GM18868 (cell line): ENCODE measurements around the gene ARFGAP1.

ENCODE experiments used
- ATAC-seq: cut with Tn5 transposase; IDR thresholded peaks from one replicate; pipeline ENCODE4 v1.9.1; 2021; ENCODE audit warnings: mild to moderate bottlenecking, moderate library complexity; ENCODE audit not compliant: unreplicated experiment

The ARFGAP1 gene

DNA sequence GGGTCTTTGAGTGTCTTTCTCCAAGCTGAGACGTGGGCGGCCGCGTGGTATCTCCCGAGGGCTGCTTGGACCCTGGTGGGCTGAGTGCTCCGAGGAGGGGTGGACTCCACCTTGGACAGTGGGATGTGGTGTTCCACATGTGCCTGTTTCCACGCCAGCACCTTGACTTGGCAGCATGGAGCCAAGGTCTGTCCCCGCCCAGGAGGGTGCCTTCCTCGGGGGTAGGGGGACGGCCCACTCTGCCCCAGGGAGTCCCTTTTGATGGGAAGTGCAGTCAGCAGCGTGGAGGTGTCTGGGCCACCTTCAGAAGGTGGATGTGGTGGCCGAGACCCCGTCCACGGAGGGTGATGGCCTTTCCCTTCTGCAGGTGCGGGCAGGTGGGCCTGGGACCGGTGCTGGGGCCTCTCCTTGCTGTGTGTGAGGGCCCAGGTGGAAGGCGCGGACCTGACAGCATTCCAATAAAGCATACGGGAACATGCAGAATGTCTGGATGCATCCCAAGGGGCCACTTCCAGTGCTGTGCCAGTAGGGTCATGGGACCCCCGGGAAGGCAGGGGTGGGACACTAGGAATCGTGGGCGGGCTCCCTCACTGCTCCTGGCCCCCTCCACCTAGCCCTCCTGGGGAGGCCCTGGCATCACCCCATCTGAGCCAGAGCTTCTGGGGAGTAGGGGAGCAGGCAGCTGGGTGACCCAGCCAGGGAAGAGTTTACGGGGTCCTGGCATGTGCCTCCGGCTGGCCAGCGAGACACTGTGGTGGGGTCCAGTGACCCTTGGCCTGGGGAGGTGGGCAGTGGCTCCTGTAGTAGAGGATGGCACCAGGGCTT is 16.9 kb downstream of the ARFGAP1 start:
- ATAC-seq = no peak

- no peak for ATAC-seq
Observed at GRCh38 chr20:63290136-63290676, 17.6 kb downstream of the ARFGAP1 start.

DNA sequence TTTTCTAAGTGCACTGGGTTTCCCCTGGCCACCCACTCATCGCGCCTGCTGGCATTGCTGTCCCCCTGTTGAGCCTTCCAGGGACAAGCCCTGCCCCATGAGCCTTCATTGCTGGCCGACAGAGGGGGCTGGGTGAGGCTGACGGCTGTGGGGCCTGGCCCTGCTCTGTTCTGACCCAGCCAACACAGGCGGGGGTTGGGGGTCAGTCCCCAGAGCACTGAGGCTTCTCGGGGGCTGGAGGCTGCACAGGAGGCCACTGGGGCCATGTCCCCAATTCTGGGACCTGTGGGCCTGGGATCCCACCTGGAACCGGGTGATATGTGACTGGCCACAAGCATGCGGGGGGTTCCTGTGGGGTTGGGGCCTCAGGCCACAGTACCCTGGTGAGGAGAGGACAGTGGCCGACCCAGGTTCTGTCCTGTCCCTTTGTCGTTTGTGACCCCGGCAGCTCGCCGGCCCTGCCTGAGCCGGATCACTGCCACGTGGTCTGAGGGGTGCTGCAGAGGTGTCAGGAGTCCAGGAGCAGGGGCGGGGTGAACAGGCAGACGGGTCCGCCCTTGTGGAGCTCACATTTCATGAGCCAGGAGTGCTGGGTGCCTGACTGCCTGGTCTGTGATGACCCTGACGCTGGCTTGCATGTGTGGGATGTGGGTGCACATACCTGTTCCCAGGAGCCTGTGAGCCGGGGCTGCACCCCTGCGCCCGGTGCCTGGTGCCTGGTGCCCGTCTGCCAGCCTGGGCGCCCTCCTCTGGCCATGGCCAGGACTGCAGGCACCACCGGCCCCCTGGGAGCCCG is 18.3 kb downstream of the ARFGAP1 start:
- ATAC-seq = no peak

DNA sequence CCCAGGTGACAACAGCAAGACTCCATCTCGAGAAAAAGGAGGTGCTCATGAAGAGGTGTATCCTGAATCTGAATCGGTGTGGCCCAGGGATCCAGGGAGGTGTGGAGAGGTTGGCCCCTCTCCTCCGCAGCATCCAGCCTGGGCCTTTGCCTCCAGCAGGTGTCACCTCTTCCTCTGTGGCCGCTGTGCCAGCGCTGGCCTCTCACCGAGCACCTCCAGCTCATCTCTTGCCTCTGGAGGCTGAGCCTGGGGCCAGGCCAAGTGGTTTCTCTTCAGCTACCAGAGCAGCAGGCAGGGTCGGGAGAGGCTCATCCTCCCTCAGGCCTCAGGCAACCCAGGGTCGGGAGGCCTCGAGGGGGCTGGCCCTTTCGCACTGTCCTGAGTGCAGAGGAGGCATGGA is 19.2 kb downstream of the ARFGAP1 start:
- no peak for ATAC-seq

DNA sequence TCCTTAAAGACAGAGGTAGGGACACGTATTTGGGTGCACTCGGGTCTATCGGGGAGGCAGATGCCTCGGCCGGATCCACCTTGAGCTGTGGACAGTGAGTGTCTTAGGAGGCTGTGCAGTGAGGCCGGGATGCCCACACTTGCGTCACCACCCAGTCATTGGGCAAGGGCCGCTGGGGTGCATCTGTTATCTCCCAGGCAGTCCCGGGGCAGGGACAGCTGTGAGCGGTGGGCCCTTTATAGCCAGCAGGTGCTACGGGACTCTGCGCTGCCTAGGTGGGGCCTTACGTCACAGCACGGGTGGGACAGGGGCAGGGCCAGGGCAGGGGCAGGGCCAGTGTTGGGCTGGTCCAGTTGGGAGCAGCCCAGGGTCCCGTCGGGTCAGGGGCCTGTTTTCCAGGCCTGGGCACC is 19.7 kb downstream of the ARFGAP1 start:
- ATAC-seq = no peak

DNA sequence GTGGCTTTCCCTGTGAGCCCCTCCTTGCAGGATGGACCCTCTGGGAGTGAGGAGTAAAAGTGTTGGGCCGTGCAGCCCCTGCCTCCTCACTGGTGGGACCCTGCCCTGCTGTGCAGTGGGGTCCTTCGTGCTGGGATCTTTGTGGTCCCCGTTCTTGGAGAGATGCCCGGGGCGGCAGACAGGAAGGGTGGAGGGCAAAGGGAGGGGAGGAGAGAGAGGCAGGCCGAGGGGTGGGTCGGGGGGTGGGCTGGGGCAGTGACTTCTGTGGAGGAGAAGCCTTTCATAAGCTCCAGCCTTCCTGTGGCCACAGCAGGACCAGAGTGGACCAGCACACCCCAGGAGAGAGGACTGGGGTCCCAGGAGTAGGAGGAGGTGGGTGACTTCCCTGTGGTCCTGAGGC is 20.3 kb downstream of the ARFGAP1 start, which contains the start of gene COL20A1:
Gene COL20A1 (plus strand): TSS at position 283 of the 400 bp plus-strand sequence. CDS start 1,922 bp downstream, outside the sequence.
- ATAC-seq = no peak

- no peak for ATAC-seq
Observed at GRCh38 chr20:63293456-63293855, 20.8 kb downstream of the ARFGAP1 start.

- ATAC-seq = no peak
Observed at GRCh38 chr20:63293871-63294535, 21.4 kb downstream of the ARFGAP1 start.

DNA sequence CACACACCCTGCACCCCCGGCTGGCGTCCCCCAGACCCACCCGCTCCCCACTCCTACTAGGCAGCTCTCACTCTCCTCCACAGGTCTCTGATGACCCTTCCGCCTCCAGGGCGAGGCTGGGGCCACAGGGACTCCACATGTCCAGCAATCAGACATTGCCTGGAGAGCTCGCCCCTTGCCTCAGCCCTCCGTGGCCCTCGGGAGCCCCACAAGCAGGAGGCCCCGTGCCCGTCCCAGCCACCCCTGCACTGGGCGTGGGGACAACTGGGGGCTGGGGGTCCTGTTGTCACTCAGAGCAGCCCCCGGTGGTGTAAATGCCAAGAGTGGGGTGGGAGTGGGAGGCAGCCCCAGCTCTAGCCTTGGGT is 21.9 kb downstream of the ARFGAP1 start:
- ATAC-seq = no peak

DNA sequence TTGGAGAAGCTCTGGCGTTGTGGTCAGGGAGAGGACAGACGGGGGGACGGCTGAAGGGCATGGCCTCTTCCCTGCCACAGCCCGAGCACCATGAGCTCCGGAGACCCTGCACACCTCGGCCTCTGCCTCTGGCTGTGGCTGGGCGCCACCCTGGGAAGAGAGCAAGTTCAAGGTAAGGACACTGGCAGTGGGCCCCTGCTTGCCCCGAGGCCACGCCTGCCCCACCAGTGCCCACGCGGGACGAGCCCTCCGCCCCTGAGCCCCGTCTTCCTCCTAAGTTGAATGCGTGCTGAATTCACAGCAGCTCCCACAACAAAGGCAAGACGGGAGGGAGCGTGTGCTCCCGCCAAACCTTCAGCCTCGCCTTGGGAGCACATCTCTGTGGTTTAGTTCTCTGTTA is 22.4 kb downstream of the ARFGAP1 start:
- no peak for ATAC-seq

- ATAC-seq = no peak
Observed at GRCh38 chr20:63295422-63295821, 22.8 kb downstream of the ARFGAP1 start.

GRCh38 chr20:63295846-63296245 is 23.2 kb downstream of the ARFGAP1 start:
- ATAC-seq = no peak

GRCh38 chr20:63296531-63297299 is 24.1 kb downstream of the ARFGAP1 start:
- ATAC-seq = no peak

- no peak for ATAC-seq
Observed at GRCh38 chr20:63297371-63297781, 24.8 kb downstream of the ARFGAP1 start.

DNA sequence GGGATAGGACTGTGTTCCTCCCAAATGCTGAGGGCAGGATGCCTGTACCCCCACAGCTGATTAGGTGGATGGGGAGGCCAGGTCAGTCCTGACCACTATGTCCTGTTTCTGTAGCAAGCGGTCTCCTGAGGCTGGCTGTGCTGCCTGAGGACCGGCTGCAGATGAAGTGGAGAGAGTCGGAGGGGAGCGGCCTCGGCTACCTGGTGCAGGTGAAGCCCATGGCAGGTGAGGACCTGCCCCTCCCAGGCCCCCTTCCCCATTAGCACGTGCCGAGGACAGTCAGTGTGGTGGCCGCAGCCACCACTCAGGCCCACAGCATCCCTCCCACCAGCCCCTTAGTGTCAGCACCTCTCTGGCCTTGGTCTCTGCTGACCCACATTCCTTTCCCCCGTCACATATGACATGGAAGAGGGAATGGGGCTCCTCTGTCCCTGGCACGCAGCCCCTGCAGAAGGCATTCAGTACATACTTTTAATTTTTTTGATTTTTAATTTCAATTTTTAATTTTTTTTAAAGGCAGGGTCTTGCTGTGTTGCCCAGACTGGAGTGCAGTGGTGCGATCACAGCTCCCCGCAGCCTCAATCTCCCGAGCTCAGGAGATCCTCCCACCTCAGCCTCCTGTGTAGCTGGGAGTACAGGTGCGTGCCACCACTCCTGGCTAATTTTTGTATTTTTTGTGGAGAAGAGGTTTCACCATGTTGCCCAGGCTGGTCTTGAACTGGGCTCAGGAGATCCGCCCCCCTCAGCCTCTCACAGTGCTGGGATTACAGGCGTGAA is 25.4 kb downstream of the ARFGAP1 start:
- no peak for ATAC-seq

- ATAC-seq = no peak
Observed at GRCh38 chr20:63298731-63299312, 26.2 kb downstream of the ARFGAP1 start.

- ATAC-seq = no peak
Observed at GRCh38 chr20:63301671-63302070, 29.1 kb downstream of the ARFGAP1 start.

GRCh38 chr20:63303095-63303666 is 30.6 kb downstream of the ARFGAP1 start:
- no peak for ATAC-seq

- ATAC-seq = no peak
Observed at GRCh38 chr20:63305393-63305792, 32.8 kb downstream of the ARFGAP1 start.
